ENCODE measurements around the gene PABPN1L. TPM values are rescaled to one million over a fixed set of nuclear protein-coding genes. Genes with fewer than 3 reads are reported as not detected.

Gene PABPN1L
- total and polyA plus RNA-seq, 7 donors: not detected

GRCh38 chr16:88856122-88856827 is 10.2 kb downstream of the PABPN1L start:
- no peak for ATAC-seq
- peak overlapping the region; percentile 84 for H3K27ac ChIP-seq
- no peak for TF ChIP-seq CTCF (IDR thresholded peaks at IDR 0.05)
- H3K9me3 ChIP-seq: no peaks in the 10 kb centered on the region
- H3K36me3 ChIP-seq (ENCODE audit: insufficient read depth in 1 of 2, low read depth in 1 of 2): peaks cover 0 to 28% of the 10 kb centered on the region in 2 donors
- H3K27me3 ChIP-seq (ENCODE audit: insufficient read depth in 3 of 3, low read length in 2 of 3): no peaks in the 10 kb centered on the region
- DNase-seq: peak; percentile 38 to 73
- peaks cover 13% of the 10 kb centered on the region for H3K4me1 ChIP-seq
- peak overlapping the region; percentile 93 for H3K4me3 ChIP-seq
- intact Hi-C loops (cut with DNase I): loop anchor here in 1 of 2 donors (5.0 kb wide), 2 partner anchors 44 to 46 kb away; partner anchors contain the start of gene APRT
- 13 to 38% (median 35%) methylated on average over 15 to 48 of the region's 53 CpGs for WGBS, 3 donors

- 81 to 82% (median 81%) methylated on average over 13 of the region's 13 CpGs for WGBS, 3 donors
- Histone ChIP-seq H3K27ac (no peak overlapping the region), H3K4me3 (peak overlapping the region; percentile 93), H3K36me3 (ENCODE audit: insufficient read depth in 1 of 2, low read depth in 1 of 2) (peaks cover 0 to 23% of the 10 kb centered on the region in 2 donors), H3K9me3 (no peaks in the 10 kb centered on the region), H3K27me3 (ENCODE audit: insufficient read depth in 3 of 3, low read length in 2 of 3) (no peaks in the 10 kb centered on the region), H3K4me1 (peaks cover 13% of the 10 kb centered on the region)
- ATAC-seq (no peak), DNase-seq (no peak)
- TF ChIP-seq CTCF (IDR thresholded peaks at IDR 0.05): no peak
- intact Hi-C loops (cut with DNase I): loop anchor here in 1 of 2 donors (5.0 kb wide), 2 partner anchors 43 to 47 kb away; partner anchors contain the start of gene APRT
Observed at GRCh38 chr16:88855736-88856121, 10.7 kb downstream of the PABPN1L start.

- H3K4me3 ChIP-seq: no peak overlapping the region
Observed at GRCh38 chr16:88855176-88855575, 11.3 kb downstream of the PABPN1L start.

GRCh38 chr16:88854306-88855111 is 12.0 kb downstream of the PABPN1L start:
- peaks cover 0 to 14% of the 10 kb centered on the region in 2 donors for H3K36me3 ChIP-seq (ENCODE audit: insufficient read depth in 1 of 2, low read depth in 1 of 2)
- no peak for TF ChIP-seq CTCF (IDR thresholded peaks at IDR 0.05)
- H3K27ac ChIP-seq: no peak overlapping the region
- WGBS, 3 donors: 64 to 75% (median 71%) methylated on average over 19 to 20 of the region's 20 CpGs
- H3K4me1 ChIP-seq: peaks cover 13% of the 10 kb centered on the region
- H3K9me3 ChIP-seq: no peaks in the 10 kb centered on the region
- H3K4me3 ChIP-seq: no peak overlapping the region
- no peak for DNase-seq
- intact Hi-C loops (cut with DNase I): loop anchor here in 1 of 2 donors (5.0 kb wide), 2 partner anchors 42 to 48 kb away; partner anchors contain the start of gene APRT
- no peak for ATAC-seq
- no peaks in the 10 kb centered on the region for H3K27me3 ChIP-seq (ENCODE audit: insufficient read depth in 3 of 3, low read length in 2 of 3)

More at GRCh38 chr16:88855176-88855575, 11.3 kb downstream of the PABPN1L start:
- H3K4me1 ChIP-seq: peaks cover 13% of the 10 kb centered on the region
- intact Hi-C loops (cut with DNase I): loop anchor here in 1 of 2 donors (5.0 kb wide), 2 partner anchors 43 to 47 kb away; partner anchors contain the start of gene APRT
- DNase-seq (no peak), ATAC-seq (no peak)
- no peaks in the 10 kb centered on the region for H3K9me3 ChIP-seq
- 64 to 74% (median 70%) methylated on average over 8 of the region's 8 CpGs for WGBS, 3 donors
- H3K27me3 ChIP-seq (ENCODE audit: insufficient read depth in 3 of 3, low read length in 2 of 3): no peaks in the 10 kb centered on the region
- H3K36me3 ChIP-seq (ENCODE audit: insufficient read depth in 1 of 2, low read depth in 1 of 2): peaks cover 0 to 17% of the 10 kb centered on the region in 2 donors
- TF ChIP-seq CTCF (IDR thresholded peaks at IDR 0.05): no peak
- H3K27ac ChIP-seq: no peak overlapping the region

Measured in psoas muscle (tissue), 8 donors.